Measurements from ENCODE around the gene NOXO1.

GRCh38 chr16:1998852-1999801 is 17.9 kb upstream of the NOXO1 start:
- TF ChIP-seq GATA2 (IDR thresholded peaks at IDR 0.05; ENCODE audit: low read depth, low read length) (no peak), GATA3 (IDR thresholded peaks at IDR 0.05; ENCODE audit: low read depth, low read length) (no peak)

All from SH-SY5Y (cell line).